HG03175 (cell line): ENCODE results near the gene TNPO3.
"Not testable (repeated sequence)": the region's sequence is repeated elsewhere in the genome, so short reads cannot be mapped to it uniquely, and the experiment has no call there.

Source experiments
- ATAC-seq: cut with Tn5 transposase; IDR thresholded peaks from one replicate; pipeline ENCODE4 v1.9.1; 2021; ENCODE audit warnings: mild to moderate bottlenecking, moderate library complexity; ENCODE audit not compliant: unreplicated experiment

Gene TNPO3

DNA sequence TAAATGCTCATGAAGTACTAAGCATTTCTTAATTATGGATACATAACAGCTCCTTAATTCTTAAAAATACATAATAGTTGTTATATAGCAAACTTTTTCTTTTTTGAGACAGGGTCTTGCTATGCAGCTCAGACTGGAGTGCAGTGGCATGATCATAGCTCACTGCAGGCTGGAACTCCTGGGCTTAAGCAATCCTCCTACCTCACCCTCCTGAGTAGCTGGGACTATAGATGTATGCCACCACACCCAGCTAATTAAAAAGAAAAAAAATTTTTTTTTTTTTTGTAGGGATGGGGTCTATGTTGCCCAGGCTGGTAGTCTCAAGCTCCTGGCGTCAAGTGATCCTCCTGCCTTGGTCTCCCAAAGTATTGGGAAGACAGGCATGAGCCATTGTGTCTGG lies 86.3 kb downstream of the TNPO3 start:
- no peak for ATAC-seq

- peak; percentile 69 for ATAC-seq
Measured at GRCh38 chr7:128963327-128963757, 91.6 kb downstream of the TNPO3 start.

DNA sequence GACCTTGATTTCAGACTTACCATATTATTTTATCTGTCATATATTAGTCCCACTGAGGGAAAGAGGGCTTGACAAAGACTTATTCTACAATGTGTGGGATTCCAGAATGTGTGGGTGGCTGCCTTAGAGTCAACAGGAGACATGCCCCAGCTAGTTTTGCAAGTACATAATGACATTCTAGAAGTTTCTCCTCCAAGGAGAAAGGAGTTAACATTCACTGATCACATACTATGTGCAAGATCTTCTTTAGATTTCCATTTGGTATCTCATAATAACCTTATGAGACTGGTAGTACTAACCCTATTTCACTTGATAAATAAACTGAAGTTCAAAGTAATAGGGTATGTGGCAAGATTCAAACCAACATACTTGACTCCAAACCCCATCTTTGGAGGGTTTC lies 92.0 kb downstream of the TNPO3 start:
- ATAC-seq = no peak

DNA sequence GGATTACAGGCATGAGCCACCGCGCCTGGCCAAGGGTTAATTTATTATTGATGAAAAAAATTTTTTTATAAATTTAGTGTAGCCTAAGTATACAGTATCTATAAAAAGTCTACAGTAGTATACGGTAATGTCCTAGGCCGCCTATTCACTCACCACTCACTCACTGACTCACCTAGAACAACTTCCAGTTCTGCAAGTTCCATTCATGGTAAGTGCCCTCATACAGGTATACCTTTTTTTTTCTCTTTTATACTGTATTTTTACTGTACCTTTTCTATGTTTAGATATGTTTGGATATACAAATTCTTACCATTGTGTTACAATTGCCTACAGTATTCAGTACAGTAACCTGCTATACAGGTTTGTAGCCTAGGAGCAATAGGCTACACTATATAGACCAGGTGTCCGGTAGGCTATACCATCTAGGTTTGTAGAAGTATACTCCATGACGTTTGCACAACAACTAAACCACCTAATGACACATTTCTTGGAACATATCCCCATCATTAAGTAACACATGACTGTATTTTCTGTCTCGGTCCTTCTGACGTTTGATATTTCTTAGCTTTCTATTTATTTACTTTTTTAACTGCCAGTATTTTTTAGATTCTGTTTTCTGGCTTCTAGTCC lies 93.8 kb downstream of the TNPO3 start:
- ATAC-seq = no peak

DNA sequence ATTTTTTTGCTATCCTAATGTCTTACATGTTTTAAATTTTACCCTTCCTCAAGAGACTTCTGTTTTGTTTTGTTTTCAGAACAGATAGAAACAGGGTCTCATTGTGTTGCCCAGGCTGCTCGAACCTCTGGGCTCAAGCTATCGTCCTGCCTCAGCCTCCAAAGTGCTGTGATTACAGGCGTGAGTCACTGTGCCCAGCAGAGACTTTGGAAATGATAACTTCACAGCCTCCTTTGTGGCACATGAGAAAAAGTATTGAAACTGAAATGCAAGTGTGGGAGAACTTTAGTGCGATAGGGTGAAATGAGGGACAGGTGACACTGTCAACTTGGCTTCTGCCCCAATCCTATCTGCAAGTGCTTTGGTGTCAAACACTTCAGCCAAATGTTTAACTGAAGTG lies 95.6 kb downstream of the TNPO3 start:
- no peak for ATAC-seq

- no peak for ATAC-seq
Measured at GRCh38 chr7:128955981-128956380, 98.9 kb downstream of the TNPO3 start.

DNA sequence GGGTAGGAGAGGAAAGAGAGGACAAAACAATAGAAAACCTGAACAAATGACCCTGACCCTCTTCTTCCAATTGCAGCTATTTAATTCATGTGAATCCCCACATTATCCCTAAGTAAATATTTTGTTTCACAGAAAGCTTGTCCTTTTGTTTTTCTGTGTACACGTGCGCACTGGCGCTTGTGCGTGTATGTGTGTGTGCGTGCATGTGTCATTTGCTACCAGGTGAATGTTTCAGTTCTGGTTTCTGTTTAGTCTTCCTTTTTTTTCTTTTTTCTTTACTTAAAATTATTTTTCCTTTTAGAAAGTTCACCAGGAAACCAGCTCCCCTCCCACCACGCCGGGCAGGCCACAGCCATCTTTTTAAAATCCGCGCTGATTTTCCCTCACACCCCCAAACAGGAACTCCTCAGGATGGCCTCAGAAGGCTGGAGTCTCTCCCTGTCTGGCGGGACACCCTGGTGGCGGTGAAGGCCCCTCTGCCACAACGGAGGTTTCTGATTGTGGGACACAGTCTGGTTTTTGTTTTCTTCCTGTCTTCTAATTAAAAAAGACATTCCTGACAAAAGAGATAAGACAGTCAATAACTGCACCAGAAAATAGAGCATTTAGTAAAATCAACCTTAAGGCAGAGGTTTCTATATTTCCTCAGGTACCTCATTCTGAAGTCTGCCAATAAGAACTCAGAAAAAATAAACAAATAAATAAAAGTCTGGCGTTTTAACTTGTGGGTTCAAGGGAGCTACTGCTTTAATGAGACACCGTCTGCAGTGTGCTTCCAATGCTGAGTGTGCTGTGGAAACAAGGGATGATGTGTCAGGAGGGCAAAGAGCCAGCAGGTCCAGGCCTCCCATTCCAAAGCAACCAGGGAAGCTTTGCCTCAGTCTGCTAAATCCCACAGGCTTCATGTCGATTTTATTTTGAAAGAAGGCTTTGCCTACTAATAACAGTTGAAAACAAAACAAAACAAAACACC lies 99.8 kb downstream of the TNPO3 start:
- ATAC-seq = peak; percentile 60

DNA sequence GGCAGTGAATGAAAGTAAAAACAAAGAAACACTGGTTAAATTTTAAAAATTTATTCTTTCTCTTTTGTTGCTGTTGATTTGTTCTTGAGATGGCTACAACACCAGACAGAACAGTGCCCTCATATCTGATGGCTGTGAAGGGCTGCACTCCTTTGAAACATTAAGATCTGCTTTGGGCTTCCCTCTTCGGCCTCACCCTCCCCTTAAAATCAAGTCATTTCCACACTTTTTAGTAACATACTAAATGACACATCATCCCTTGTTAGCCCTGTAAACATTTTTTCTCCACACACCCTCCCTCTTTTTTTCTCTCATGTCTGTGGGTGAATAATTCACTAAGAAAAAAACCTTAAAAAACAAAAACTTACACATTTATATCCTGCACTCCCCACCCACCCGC lies 100.8 kb downstream of the TNPO3 start:
- no peak for ATAC-seq

DNA sequence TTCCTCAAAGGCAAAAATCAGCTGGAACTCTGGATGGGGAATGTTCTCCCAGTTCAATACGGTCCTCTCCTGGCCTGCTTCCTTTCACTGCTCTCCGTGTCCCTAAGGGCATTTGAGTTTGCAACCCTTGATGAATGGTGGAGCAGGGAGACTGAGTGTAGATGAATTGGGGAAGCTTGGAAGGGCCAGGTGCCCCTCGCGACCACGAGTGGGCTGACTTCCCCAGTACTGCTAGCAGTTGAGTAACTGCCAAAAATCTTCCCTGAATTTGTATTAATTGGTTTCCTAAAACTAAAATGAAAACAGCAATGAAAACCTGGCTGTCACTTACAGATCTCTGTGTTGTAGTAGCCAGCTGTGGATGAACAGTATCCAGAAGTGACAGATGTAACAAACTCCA lies 103.6 kb downstream of the TNPO3 start:
- no peak for ATAC-seq

DNA sequence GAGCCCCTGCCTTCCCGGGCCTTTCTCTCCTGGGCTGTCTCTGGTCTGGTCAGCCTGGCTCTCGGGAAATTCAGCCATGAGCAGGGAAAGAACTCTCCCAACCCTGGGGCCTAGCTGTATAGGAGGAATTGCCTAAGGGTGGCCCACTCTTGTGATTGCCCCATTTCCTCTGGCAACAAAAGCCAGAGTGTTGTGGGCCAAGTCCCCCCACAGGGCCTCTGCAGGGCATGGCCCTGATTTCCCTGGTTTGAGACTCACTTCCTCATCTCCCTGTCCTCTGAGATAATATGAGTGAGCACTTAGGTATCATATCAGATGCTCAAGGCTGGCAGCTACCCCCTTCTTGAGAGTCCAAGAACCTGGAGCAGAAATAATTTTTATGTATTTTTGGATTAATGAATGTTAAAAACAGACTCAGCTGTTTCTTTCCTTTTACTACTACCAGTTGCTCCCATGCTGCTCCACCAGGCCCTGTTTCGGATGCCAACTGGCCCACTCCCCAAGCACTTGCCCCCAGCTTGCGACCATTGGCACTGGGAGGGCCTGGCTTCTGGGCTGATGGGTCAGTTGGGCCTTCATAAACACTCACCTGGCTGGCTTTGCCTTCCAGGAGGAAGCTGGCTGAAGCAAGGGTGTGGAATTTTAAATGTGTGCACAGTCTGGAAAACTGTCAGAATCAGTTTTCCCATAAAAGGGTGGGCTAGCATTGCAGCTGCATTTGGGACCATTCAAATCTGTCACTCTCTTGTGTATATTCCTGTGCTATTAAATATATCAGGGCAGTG lies 105.7 kb downstream of the TNPO3 start:
- no peak for ATAC-seq

DNA sequence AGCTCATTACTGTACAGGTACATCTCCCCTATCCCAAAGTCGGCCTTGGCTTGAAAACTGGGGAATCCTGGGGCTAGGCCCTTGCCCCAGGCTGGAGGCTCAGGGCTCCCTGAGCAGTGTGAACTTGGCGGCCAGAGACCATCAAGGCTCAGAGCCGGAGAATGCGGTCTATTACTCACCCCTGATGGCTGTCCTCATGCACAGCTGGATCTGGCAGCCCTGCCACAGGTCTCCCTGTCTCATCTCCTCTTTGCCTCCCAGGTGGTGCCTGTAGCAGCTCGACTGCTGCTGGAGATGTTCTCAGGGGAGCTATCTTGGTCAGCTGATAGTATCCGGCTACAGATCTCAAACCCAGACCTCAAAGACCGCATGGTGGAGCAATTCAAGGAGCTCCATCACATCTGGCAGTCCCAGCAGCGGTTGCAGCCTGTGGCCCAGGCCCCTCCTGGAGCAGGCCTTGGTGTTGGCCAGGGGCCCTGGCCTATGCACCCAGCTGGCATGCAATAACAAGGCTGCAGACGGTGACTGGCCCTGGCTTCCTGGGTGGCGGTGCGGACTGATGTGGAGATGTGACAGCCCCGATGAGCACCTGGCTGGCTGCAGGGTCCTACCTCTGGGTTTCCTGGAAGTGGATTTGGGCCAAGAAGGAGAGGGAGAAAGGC lies 106.5 kb downstream of the TNPO3 start:
- no peak for ATAC-seq

GRCh38 chr7:128947854-128948253 lies 107.1 kb downstream of the TNPO3 start:
- no peak for ATAC-seq

DNA sequence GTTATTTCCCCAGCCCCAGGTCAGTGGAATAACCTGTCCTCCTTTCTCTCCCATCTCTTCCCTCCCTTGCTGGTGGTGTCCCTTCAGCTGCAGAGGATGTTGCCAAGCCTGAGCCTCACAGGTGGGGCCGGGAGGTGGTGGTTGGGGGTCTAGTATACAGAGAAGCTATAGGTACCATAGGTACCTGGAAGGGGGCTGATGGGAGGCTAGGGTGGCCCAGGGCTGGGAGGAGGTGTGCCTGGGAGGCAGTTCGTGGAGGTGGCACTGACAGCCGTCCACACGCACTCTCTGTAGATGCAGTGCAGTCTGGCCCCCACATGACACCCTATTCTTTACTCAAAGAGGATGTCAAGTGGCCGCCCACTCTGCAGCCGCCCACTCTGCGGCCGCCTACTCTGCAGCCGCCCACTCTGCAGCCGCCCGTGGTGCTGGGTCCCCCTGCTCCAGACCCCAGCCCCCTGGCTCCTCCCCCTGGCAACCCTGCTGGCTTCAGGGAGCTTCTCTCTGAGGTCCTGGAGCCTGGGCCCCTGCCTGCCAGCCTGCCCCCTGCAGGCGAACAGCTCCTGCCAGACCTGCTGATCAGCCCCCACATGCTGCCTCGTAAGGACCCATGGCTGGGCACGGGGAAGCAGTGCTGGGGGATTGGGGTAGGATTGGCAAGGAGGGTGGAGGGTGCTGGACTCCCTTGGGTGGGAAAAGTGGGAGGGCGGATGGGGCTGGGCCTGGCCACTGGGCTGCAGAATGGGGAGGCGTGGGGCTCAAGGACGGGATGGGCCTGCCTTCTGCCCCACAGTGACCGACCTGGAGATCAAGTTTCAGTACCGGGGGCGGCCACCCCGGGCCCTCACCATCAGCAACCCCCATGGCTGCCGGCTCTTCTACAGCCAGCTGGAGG lies 107.7 kb downstream of the TNPO3 start:
- ATAC-seq = no peak

DNA sequence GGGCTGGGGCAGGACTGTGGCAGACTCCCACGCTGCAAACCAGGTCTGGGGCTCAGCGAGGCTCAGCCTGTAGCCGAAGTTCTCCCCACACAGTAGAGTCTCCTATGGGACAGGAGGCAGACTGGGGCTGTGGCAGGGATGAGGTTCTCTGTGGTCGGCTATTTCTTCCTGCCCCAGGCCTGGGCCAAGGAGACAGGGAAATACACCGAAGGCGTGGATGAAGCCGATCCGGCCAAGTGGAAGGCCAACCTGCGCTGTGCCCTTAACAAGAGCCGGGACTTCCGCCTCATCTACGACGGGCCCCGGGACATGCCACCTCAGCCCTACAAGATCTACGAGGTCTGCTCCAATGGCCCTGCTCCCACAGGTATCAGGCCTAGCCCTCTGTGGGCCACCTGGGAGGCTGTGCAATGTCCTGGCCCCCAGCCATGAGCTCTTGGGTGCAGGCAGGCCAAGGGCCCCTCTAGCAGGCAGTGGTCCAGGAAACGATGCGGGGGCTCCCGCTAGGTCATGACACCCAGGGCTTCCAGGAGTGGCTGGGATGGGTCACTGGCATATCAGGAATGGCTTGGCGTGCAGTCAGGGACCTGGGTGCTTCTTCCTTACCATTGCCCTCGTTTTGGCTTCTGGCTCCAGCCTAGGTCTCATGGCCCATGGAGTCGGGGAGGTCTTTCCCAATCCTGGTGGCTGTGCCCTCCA lies 109.1 kb downstream of the TNPO3 start:
- no peak for ATAC-seq

- no peak for ATAC-seq
Measured at GRCh38 chr7:128944487-128945236, 110.2 kb downstream of the TNPO3 start.

DNA sequence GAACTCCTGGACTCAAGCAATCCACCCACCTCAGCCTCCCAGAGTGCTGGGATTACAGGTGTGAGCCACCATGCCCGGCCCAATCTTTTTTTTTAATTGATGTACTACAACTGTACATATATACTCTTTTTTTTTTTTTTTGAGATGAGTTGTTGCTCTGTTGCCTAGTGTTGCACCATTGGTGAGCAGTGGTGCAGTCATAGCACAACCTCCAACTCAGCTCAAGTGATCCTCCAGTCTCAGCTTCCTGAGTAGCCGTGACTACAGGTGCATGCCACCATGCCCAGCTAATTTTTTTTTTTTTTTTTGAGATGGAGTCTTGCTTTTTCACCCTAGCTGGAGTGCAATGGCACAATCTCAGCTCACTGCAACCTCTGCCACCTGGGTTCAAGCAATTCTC lies 111.7 kb downstream of the TNPO3 start:
- ATAC-seq = not testable (repeated sequence)

- ATAC-seq = no peak
Measured at GRCh38 chr7:128941946-128942526, 112.9 kb downstream of the TNPO3 start.

DNA sequence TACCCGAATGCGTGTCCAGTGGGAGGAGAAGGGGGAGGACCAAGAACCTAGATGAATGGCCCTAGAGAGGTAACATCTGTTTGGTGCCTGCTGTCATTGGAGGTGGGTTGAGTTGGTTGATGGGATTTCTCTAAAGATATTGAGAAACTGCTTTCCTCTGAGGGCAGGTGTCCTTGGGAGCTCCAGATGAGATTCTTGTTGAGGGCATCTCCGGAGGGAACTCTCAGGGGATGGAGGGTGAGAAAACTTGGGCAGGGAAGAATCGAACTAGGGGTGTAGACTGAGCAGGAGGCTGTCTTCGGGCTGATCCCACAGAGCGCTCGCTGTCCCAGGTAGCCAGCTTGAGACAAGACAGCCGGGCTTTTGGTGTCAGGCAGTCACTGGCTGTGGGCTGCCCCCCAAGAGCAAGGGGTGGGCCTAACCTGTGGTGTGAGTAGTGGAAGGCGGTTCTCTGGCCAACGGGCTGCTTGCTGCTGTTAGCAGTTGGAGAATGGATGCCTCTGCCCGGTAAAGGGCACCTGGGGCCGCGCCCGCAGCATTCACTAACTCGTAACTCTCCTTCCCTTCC lies 113.5 kb downstream of the TNPO3 start:
- ATAC-seq = no peak
